T-cell (primary cell): ENCODE data around the gene GFRA1. TPM values are rescaled to one million over a fixed set of nuclear protein-coding genes. Genes with fewer than 3 reads are reported as not detected.

Experiments
- ATAC-seq, 4 experiments: fragments of 200-7000 bp in 3 of 4; fragments of 150-1000 bp in 1 of 4; cut with Tn5 transposase; replicated peaks in 1 of 4; 1 replicate in 3 of 4; 2 replicates in 1 of 4; pipeline ENCODE4 v1.10.0; 2021; ENCODE audit warnings: moderate library complexity in 3 of 4, mild to moderate bottlenecking in 2 of 4, moderate number of reproducible peaks in 1 of 4
- CTCF ChIA-PET, 2 donors: fragments of 300-600 bp; sonication (Branson Sonifier 250); formaldehyde crosslinking; loops; one replicate each; lab custom pipeline; 2022; ENCODE audit warnings: antibody characterized with exemption in 2 of 2; lab: Charles Lee
- POLR2A ChIA-PET, 2 donors: fragments of 300-600 bp; sonication (Branson Sonifier 250); formaldehyde crosslinking; loops; one replicate each; lab custom pipeline; 2022; ENCODE audit warnings: antibody characterized with exemption in 2 of 2; lab: Charles Lee
- DNase-seq, 35 experiments: peaks; one replicate each; pipeline versions ENCODE4 v3.0.0 to v3.0.0-alpha.2; 2013 to 2023
- H3K27ac ChIP-seq: one replicate; pipeline ENCODE4 v1.5.1; 2013; ENCODE audit warnings: low read length
- H3K27me3 ChIP-seq, 2 experiments: replicated peaks in 1 of 2; 1 replicate in 1 of 2; 2 replicates in 1 of 2; pipeline versions ENCODE4 v1.6.1 to v1.7.0; 2013; ENCODE audit warnings: low read length in 1 of 2, mixed read lengths in 1 of 2; ENCODE audit not compliant: control insufficient read depth in 2 of 2, insufficient read depth in 2 of 2; ENCODE audit errors: extremely low read depth in 1 of 2
- H3K36me3 ChIP-seq, 2 donors: 1 replicate in 1 of 2; 2 replicates in 1 of 2; pipeline versions ENCODE4 v1.6.1 to v1.7.0; 2013; ENCODE audit warnings: low read length in 1 of 2; ENCODE audit not compliant: control insufficient read depth in 2 of 2, insufficient read depth in 1 of 2; ENCODE audit errors: extremely low read depth in 1 of 2
- H3K4me1 ChIP-seq, 2 experiments: 1 replicate in 1 of 2; 2 replicates in 1 of 2; pipeline versions ENCODE4 v1.6.1 to v1.7.0; 2013; ENCODE audit warnings: low read length in 2 of 2, mixed read lengths in 1 of 2; ENCODE audit not compliant: insufficient read depth in 2 of 2, control insufficient read depth in 1 of 2; ENCODE audit errors: extremely low read depth in 1 of 2
- H3K4me3 ChIP-seq, 2 donors: 1 replicate in 1 of 2; 2 replicates in 1 of 2; pipeline versions ENCODE4 v1.5.1 to v1.7.0; 2013; ENCODE audit warnings: mild to moderate bottlenecking in 2 of 2, low read length in 1 of 2, moderate library complexity in 1 of 2; ENCODE audit not compliant: control insufficient read depth in 1 of 2; ENCODE audit errors: extremely low read depth in 1 of 2
- H3K9me3 ChIP-seq: 2 replicates; pipeline ENCODE4 v1.7.0; 2013
- H3K27ac Mint-ChIP-seq, 2 donors: one replicate each; pipeline ENCODE4 v1.8.0; 2020 to 2021; ENCODE audit warnings: mild to moderate bottlenecking in 2 of 2, mixed read lengths in 2 of 2
- H3K27me3 Mint-ChIP-seq, 2 donors: one replicate each; pipeline ENCODE4 v1.8.0; 2021 to 2022; ENCODE audit warnings: mixed read lengths in 2 of 2
- H3K36me3 Mint-ChIP-seq: one replicate; pipeline ENCODE4 v1.8.0; 2021; ENCODE audit warnings: mixed read lengths
- H3K4me1 Mint-ChIP-seq, 3 donors: one replicate each; pipeline ENCODE4 v1.8.0; 2020 to 2022; ENCODE audit warnings: mixed read lengths in 3 of 3, mild to moderate bottlenecking in 1 of 3
- H3K4me3 Mint-ChIP-seq, 3 donors: one replicate each; pipeline ENCODE4 v1.8.0; 2020 to 2022; ENCODE audit warnings: mild to moderate bottlenecking in 3 of 3, mixed read lengths in 3 of 3, moderate library complexity in 3 of 3
- H3K9me3 Mint-ChIP-seq, 3 donors: one replicate each; pipeline ENCODE4 v1.8.0; 2020 to 2022; ENCODE audit warnings: mixed read lengths in 3 of 3
- WGBS: methylation state at CpG from one replicate; pipeline ENCODE4 v1.1.5; 2013; ENCODE audit warnings: missing lambda C conversion rate; ENCODE audit not compliant: insufficient coverage; 5-methylcytosine and 5-hydroxymethylcytosine counted together
- total RNA-seq, 35 experiments: library from RNA in 6 of 35; stranded (reverse) in 6 of 35; fragments of 120-200 nt in 1 of 35; gene quantifications; one replicate each; pipeline versions ENCODE4 v1.2.1 to v1.2.4 and lab custom pipeline; 2013 to 2026

GFRA1 gene
- total RNA-seq, 5 donors from 2014 or later (not counting 1 experiment from before 2014, with no cell fraction given) = 0.03 to 0.25 (median 0.20) TPM; not detected in 2

- Mint-ChIP-seq H3K27ac (no peak overlapping the region), H3K36me3 (no peaks in the 10 kb centered on the region), H3K27me3 (no peaks in the 10 kb centered on the region), H3K4me1 (peaks cover 0 to 5% (median 0%) of the 10 kb centered on the region in 3 donors), H3K9me3 (peaks cover 0 to 4% (median 0%) of the 10 kb centered on the region in 3 donors), H3K4me3 (no peak overlapping the region)
- no peak overlapping the region for H3K4me3 ChIP-seq
- peaks cover 3% of the 10 kb centered on the region in 2 experiments for H3K4me1 ChIP-seq
- H3K9me3 ChIP-seq = no peaks in the 10 kb centered on the region
- 65% methylated on average over 3 of the region's 5 CpGs for WGBS
- POLR2A ChIA-PET = no interaction called here
- no peak for ATAC-seq
- CTCF ChIA-PET = interaction anchor here in 1 of 2 donors (0.5 kb wide), 1 partner anchor 20 kb away, joined by 3 read pairs; no protein-coding TSS in a partner anchor
- H3K27me3 ChIP-seq = peaks cover 0 to 3% of the 10 kb centered on the region in 2 experiments
- no peak for DNase-seq
- no peaks in the 10 kb centered on the region for H3K36me3 ChIP-seq
- no peak overlapping the region for H3K27ac ChIP-seq
These were observed 131.2 kb downstream of the GFRA1 start for GRCh38 chr10:116141855-116142254.

- no peak for DNase-seq
- H3K4me3 Mint-ChIP-seq = no peak overlapping the region
- ChIA-PET CTCF (interaction anchor here in 1 of 2 donors (0.5 kb wide), 1 partner anchor 20 kb away, joined by 3 read pairs; no protein-coding TSS in a partner anchor), POLR2A (no interaction called here)
- Histone ChIP-seq H3K4me3 (no peak overlapping the region), H3K27me3 (peaks cover 0 to 3% of the 10 kb centered on the region in 2 experiments), H3K9me3 (no peaks in the 10 kb centered on the region), H3K27ac (no peak overlapping the region), H3K36me3 (no peaks in the 10 kb centered on the region), H3K4me1 (no peaks in the 10 kb centered on the region)
- H3K27me3 Mint-ChIP-seq = no peaks in the 10 kb centered on the region
- H3K4me1 Mint-ChIP-seq = no peaks in the 10 kb centered on the region
- peaks cover 0 to 4% (median 0%) of the 10 kb centered on the region in 3 donors for H3K9me3 Mint-ChIP-seq
- no peak for ATAC-seq
- no peaks in the 10 kb centered on the region for H3K36me3 Mint-ChIP-seq
- H3K27ac Mint-ChIP-seq = no peak overlapping the region
- 79% methylated on average over 3 of the region's 5 CpGs for WGBS
These were observed 131.8 kb downstream of the GFRA1 start for GRCh38 chr10:116141246-116141645.

- Histone ChIP-seq H3K9me3 (no peaks in the 10 kb centered on the region), H3K4me1 (no peaks in the 10 kb centered on the region), H3K4me3 (no peak overlapping the region), H3K27me3 (peaks cover 0 to 3% of the 10 kb centered on the region in 2 experiments), H3K27ac (no peak overlapping the region), H3K36me3 (no peaks in the 10 kb centered on the region)
- CTCF ChIA-PET = no interaction called here
- no peak for ATAC-seq
- DNase-seq = no peak
- POLR2A ChIA-PET = no interaction called here
- Mint-ChIP-seq H3K27ac (no peak overlapping the region), H3K4me3 (no peak overlapping the region), H3K4me1 (no peaks in the 10 kb centered on the region), H3K27me3 (no peaks in the 10 kb centered on the region), H3K36me3 (no peaks in the 10 kb centered on the region), H3K9me3 (peaks cover 0 to 4% (median 2%) of the 10 kb centered on the region in 3 donors)
- 67% methylated on average over 3 of the region's 3 CpGs for WGBS
These were observed 133.1 kb downstream of the GFRA1 start for GRCh38 chr10:116139886-116140285.

- no peaks in the 10 kb centered on the region for H3K4me1 Mint-ChIP-seq
- no peaks in the 10 kb centered on the region for H3K36me3 Mint-ChIP-seq
- no peak overlapping the region for H3K4me3 ChIP-seq
- peaks cover 0 to 3% of the 10 kb centered on the region in 2 experiments for H3K27me3 ChIP-seq
- H3K9me3 Mint-ChIP-seq = peaks cover 0 to 4% (median 2%) of the 10 kb centered on the region in 3 donors
- no peaks in the 10 kb centered on the region for H3K9me3 ChIP-seq
- ChIA-PET CTCF (interaction anchor here in 1 of 2 donors (0.6 kb wide), 1 partner anchor 211 kb away, joined by 3 read pairs; no protein-coding TSS in a partner anchor), POLR2A (no interaction called here)
- DNase-seq (no peak), ATAC-seq (no peak)
- no peak overlapping the region for H3K4me3 Mint-ChIP-seq
- H3K36me3 ChIP-seq = no peaks in the 10 kb centered on the region
- H3K27me3 Mint-ChIP-seq = no peaks in the 10 kb centered on the region
- no CpG with 5 or more reads among the region's 4 CpGs for WGBS
- H3K27ac Mint-ChIP-seq = no peak overlapping the region
- H3K4me1 ChIP-seq = no peaks in the 10 kb centered on the region
- H3K27ac ChIP-seq = no peak overlapping the region
These were observed 134.1 kb downstream of the GFRA1 start for GRCh38 chr10:116138897-116139296.

GRCh38 chr10:116136261-116136660 is 136.7 kb downstream of the GFRA1 start:
- CTCF ChIA-PET = no interaction called here
- Mint-ChIP-seq H3K27ac (no peak overlapping the region), H3K4me3 (no peak overlapping the region), H3K4me1 (no peaks in the 10 kb centered on the region), H3K9me3 (peaks cover 2 to 4% (median 3%) of the 10 kb centered on the region in 3 donors), H3K36me3 (no peaks in the 10 kb centered on the region), H3K27me3 (no peaks in the 10 kb centered on the region)
- no peak overlapping the region for H3K27ac ChIP-seq
- ATAC-seq (no peak), DNase-seq (no peak)
- H3K9me3 ChIP-seq = no peaks in the 10 kb centered on the region
- H3K4me3 ChIP-seq = no peak overlapping the region
- POLR2A ChIA-PET = no interaction called here
- H3K36me3 ChIP-seq = no peaks in the 10 kb centered on the region
- WGBS = 80% methylated on average over 1 of the region's 4 CpGs
- H3K27me3 ChIP-seq = peaks cover 0 to 3% of the 10 kb centered on the region in 2 experiments
- H3K4me1 ChIP-seq = no peaks in the 10 kb centered on the region

- ChIA-PET CTCF (no interaction called here), POLR2A (no interaction called here)
- no peaks in the 10 kb centered on the region for H3K4me1 ChIP-seq
- no peaks in the 10 kb centered on the region for H3K4me1 Mint-ChIP-seq
- H3K27me3 ChIP-seq = no peaks in the 10 kb centered on the region
- no peaks in the 10 kb centered on the region for H3K36me3 ChIP-seq
- H3K4me3 ChIP-seq = no peak overlapping the region
- no peak for ATAC-seq
- no peak for DNase-seq
- WGBS = 92% methylated on average over 2 of the region's 3 CpGs
- no peaks in the 10 kb centered on the region for H3K9me3 ChIP-seq
- H3K27ac ChIP-seq = no peak overlapping the region
- H3K4me3 Mint-ChIP-seq = no peak overlapping the region
- H3K36me3 Mint-ChIP-seq = no peaks in the 10 kb centered on the region
- no peak overlapping the region for H3K27ac Mint-ChIP-seq
- no peaks in the 10 kb centered on the region for H3K27me3 Mint-ChIP-seq
- peaks cover 2 to 4% (median 3%) of the 10 kb centered on the region in 3 donors for H3K9me3 Mint-ChIP-seq
These were observed 138.7 kb downstream of the GFRA1 start for GRCh38 chr10:116134322-116134721.
